ENCODE results near the gene CLMP.
A peak's percentile ranks its signal among the peaks of the same experiment; 100 is the strongest.

Gene CLMP

GRCh38 chr11:123187665-123188507 is 7.2 kb downstream of the CLMP start:
- no peak for DNase-seq

DNA sequence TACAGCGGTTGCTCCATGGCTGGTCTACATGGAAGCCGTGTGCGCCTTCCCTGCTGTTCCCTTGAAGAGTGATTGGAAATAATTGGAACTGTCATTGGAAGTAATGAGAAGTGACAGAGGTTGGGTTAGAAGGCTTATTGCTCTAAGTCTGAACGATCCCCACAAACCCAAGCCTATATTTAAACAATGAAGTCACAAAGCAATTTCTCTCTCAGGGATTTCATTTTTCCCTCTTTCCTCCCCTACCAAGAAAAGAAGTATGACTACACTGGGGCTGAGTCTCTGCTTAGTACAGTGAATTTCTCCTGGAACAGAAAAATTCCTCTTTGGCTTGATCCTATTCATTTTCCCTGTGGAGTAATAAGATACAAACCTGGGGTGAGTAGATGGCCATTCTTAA is 7.8 kb downstream of the CLMP start:
- DNase-seq = no peak

- no peak for DNase-seq
Measured at GRCh38 chr11:123186286-123186685, 8.8 kb downstream of the CLMP start.

DNA sequence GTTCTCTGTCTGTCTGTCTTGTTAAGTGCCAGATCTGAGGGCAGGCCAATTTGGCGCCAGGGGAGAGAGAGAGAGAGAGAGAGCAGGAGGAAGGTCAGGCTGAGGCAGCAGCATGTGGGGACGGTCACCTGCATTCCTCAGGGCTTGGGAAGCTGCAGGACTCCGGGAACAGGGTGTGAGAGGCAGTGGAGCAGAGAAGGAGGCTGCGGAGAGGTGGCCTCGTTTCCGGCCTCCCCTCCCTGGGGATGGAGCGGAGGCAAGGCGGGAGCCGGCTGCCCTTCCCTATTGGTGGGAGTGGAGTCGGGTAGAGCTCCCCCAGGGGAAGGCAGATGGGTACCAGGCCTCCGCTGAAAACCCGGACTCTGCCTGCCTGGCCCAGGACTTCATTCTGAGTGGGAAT is 9.7 kb downstream of the CLMP start:
- no peak for DNase-seq

GRCh38 chr11:123184531-123184930 is 10.5 kb downstream of the CLMP start:
- DNase-seq = no peak

DNA sequence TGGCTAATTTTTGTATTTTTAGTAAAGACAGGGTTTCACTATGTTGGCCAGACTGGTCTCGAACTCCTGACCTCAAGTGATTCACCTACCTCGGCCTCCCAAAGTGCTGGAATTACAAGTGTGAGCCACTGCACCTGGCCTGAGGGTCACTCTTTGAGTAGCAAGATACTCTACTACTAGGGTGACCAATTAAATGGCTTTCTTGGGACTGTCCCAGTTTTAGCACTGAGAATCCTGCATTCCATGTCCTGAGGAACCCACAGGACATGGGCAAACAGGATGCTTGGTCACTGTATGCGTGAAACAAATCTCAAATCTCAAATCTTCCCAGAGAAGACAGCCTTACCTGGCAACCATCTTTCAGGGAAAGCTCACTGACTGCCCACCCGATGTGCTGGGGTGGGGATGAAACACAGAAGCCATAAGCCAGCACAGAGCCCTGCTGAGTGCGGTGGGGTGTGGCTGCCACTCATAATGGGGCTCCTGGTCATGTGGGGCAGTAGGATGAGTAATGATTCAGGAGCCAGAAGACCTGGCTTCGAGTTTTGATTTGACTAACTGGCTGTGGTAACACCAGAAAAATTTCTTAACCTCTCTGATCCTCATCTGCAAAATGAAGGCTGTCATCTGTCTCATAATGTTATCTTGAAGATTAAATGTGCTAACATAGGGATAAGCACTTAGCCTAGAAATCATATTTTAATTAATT is 11.5 kb downstream of the CLMP start:
- DNase-seq = no peak

DNA sequence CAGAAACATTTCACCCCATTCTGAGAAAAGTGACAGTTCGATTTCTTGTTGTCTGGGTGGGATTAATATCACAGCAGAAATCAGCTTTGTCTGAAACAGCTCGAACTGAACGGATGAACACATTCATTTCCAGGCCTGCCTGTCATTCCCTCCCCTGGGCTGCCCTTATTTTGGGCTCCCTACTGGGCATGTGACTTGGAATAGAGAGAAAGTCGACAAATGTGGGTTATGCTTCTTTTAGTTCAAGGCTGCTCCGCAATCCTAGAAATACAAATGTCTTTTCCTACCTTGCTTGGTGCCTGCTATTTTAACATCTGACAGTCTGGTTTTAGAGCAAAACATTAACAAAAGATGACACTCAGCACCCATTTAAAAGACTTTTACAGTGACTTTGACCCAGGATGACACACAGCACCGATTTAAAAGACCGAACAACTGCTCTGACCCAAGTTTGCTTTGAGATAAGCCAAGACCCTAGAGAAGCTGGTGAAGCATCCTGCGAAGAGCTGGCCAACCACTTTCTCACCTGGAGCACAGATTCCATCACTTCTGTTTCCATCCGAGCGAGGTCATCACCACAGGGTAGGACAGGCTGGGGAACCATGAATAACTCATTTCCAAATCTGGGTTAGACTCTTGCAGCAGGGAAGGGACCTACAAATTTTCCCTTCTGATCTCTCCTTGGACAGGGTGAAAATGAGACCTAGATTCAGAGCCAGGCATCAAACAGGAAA is 13.1 kb downstream of the CLMP start:
- no peak for DNase-seq

DNA sequence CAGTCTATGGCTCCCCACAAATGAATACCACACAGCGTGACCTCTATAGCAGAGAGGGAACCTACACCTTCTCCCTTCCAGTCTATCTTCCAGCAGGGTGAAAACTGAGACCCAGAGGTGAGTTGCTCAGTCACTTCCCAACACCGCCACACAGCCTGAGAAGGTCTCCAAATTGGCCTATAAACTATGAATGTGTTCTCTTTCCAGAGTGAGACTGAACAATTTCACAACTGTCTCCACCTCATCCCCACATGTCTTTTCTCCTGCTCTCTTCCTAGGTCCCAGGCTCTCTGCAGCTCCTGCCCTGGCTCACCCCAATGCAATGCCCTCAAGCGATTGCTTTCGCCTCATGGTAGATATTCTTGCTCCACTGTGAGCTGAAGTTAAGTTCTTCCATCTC is 14.0 kb downstream of the CLMP start:
- no peak for DNase-seq

DNA sequence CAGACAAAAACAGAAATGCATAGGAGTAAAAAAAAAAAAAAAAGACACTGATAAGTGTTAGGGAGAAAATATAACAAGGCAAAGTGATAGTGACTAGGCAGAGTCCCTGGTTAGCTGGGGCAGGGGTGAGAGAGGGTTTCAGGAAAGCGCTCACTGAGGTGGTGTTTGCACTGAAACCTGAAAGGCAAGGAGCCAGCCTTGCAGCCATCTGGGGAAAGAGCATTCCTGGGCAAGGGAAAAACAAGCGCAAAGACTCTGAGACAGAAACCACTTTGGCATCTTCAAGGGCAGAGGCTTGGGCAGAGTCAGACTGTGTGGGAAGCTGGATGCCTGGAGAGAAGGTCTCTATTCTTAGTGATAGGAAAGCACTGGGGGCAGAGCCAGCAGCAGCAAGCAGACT is 14.5 kb downstream of the CLMP start:
- DNase-seq = no peak

DNA sequence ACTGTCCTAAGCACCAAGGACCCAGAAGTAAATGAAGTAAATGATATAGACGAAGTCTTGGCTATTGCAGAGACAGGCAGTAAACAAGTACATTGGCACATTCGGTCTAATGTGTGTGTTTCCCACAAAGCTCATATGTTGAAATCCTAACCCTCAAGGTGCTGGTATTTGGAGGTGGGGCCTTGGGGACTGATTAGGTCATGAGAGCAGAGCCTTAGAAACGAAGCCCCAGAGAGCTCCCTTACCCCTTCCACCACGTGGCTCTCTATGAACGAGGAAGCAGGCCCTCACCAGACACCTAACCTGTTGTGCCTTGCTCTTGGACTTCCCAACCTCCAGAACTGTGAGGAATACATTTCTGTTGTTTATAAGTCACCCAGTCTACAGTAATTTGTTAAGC is 14.9 kb downstream of the CLMP start:
- DNase-seq = no peak

DNA sequence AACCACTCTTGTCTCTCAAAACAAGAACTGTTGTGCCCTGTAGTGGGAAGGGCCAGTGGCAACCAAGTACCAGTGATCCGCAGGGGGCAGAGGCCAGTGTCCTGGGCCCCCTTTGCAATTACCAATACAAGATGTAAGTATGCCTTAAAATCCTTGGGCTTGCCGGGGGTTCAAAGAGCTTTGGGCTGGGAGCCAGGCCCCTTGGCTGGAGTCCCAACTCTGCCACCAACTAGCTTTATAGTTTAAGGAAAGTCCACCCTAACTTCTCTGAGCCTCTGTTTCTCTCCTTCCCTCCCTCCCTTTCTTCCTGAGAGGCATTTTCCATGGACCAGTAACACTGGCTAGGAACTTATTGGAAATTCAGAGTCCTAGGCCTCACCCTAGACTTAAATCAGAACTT is 15.5 kb downstream of the CLMP start:
- no peak for DNase-seq

GRCh38 chr11:123178186-123178585 is 16.9 kb downstream of the CLMP start:
- no peak for DNase-seq

GRCh38 chr11:123176785-123177184 is 18.3 kb downstream of the CLMP start:
- DNase-seq = no peak

- peak; percentile 16 for DNase-seq
Measured at GRCh38 chr11:123174196-123175183, 20.6 kb downstream of the CLMP start.

GRCh38 chr11:123173856-123174186 is 21.2 kb downstream of the CLMP start:
- no peak for DNase-seq

- no peak for DNase-seq
Measured at GRCh38 chr11:123173040-123173855, 21.8 kb downstream of the CLMP start.

DNA sequence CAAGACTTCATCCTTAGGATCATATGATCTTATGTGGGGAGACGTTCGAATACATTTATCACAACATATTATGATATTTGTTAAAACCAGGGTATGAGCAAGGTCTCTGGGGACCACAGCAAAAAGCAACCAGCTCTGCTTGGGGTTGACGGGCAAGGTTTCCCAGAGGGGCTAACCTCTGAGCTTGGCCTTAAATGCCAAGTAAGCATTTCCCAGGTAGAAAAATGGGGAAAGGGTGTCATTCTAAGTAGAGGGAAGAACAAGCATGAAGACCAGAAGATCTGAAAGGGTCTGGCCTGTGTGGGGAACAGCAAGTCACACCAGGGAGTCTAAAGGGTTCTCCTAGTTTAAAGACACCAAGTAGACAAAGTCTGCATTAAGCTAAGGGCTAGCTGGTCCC is 24.1 kb downstream of the CLMP start:
- no peak for DNase-seq

GRCh38 chr11:123169821-123170220 is 25.2 kb downstream of the CLMP start:
- no peak for DNase-seq

GRCh38 chr11:123168955-123169484 is 26.0 kb downstream of the CLMP start:
- DNase-seq = no peak

DNA sequence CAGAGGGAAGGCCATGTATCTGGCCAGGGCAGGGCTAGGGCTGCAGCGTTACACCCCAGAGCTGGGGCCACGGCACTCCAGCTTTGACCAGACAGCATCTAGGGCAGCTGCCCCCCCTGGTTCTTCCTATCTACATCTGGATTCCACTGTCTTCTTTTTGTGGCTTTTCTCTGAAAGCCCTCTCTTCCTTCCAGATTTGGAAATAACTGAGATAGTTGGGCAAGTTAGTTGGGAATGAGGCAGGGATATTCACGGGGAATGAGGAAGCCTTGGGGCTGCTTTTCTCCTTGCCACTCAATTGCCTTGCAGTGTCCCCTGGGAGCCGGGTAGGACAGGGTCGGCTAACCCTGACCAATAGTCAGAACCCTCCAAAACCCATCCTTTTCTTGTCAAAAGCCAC is 26.8 kb downstream of the CLMP start:
- no peak for DNase-seq

DNA sequence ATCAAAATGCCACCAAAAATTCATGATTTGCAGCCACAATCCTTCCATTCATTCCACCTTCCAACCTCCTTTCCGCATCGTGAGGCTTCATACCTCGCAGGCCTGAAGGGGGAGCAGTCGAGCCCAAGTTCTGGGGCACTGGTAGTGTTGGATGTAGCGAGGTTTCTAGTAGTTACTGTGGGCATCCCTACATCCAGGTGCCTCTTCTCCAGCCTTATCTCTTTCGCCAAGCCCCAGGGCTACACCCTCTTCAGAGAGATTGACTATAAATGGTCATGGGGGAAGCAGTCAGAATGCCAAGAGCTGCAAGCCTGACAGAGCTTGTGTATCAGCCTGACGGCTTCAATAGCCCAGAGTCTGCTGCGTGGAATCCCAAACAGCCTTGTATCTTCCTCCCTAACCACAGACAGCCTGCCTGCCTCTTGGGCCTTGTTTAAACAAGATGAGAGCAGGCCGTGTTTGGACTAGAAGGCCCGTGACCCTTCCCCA is 28.9 kb downstream of the CLMP start:
- DNase-seq = peak; percentile 35
